Fibroblast of skin of abdomen (primary cell): ENCODE data around the gene PPP2R1B. TPM values are rescaled to one million over a fixed set of nuclear protein-coding genes. Genes with fewer than 3 reads are reported as not detected.
"Not testable (repeated sequence)": the region's sequence is repeated elsewhere in the genome, so short reads cannot be mapped to it uniquely, and the experiment has no call there.

Experiments
- DNase-seq: peaks from one replicate; pipeline ENCODE4 v3.0.0-alpha.2; 2013
- polyA plus RNA-seq, 2 experiments: library from polyadenylated mRNA; unstranded; fragments of 120-200 nt; gene quantifications; one replicate each; pipeline ENCODE4 v1.2.1, GENCODE V29; 2013; ENCODE audit not compliant: insufficient read length in 2 of 2

PPP2R1B gene
- 16.7 TPM for polyA plus RNA-seq (2013, experiment 1 of 2; ENCODE audit: insufficient read length)
- 17.0 TPM for polyA plus RNA-seq (2013, experiment 2 of 2; ENCODE audit: insufficient read length)

- peak; percentile 64 for DNase-seq
Measured at GRCh38 chr11:111765984-111766833, at the start of gene PPP2R1B. PPP2R1B (minus strand) TSS chr11:111766389; CDS start chr11:111766361, 28 bp downstream.

GRCh38 chr11:111815489-111815888 is 49.3 kb upstream of the PPP2R1B start:
- no peak for DNase-seq

GRCh38 chr11:111814557-111815320 is 48.5 kb upstream of the PPP2R1B start:
- DNase-seq: peak; percentile 77

- DNase-seq: no peak
Measured at GRCh38 chr11:111814106-111814505, 47.9 kb upstream of the PPP2R1B start.

- DNase-seq: no peak
Measured at GRCh38 chr11:111812211-111812610, 46.0 kb upstream of the PPP2R1B start.

GRCh38 chr11:111811445-111811844 is 45.3 kb upstream of the PPP2R1B start:
- no peak for DNase-seq

- DNase-seq: no peak
Measured at GRCh38 chr11:111808834-111809233, 42.6 kb upstream of the PPP2R1B start.

- DNase-seq: no peak
Measured at GRCh38 chr11:111808063-111808588, 41.9 kb upstream of the PPP2R1B start.

GRCh38 chr11:111807076-111807475 is 40.9 kb upstream of the PPP2R1B start:
- no peak for DNase-seq

GRCh38 chr11:111801135-111801534 is 34.9 kb upstream of the PPP2R1B start:
- DNase-seq: no peak

GRCh38 chr11:111798279-111798678 is 32.1 kb upstream of the PPP2R1B start:
- no peak for DNase-seq

- DNase-seq: peak; percentile 27
Measured at GRCh38 chr11:111797145-111797581, 31.0 kb upstream of the PPP2R1B start.

- no peak for DNase-seq
Measured at GRCh38 chr11:111796696-111797095, 30.5 kb upstream of the PPP2R1B start.

- DNase-seq: peak; percentile 60
Measured at GRCh38 chr11:111795334-111795985, 29.3 kb upstream of the PPP2R1B start.

- DNase-seq: peak; percentile 36
Measured at GRCh38 chr11:111793863-111794262, 27.7 kb upstream of the PPP2R1B start.

GRCh38 chr11:111792955-111793500 is 26.8 kb upstream of the PPP2R1B start:
- no peak for DNase-seq

GRCh38 chr11:111792314-111792713 is 26.1 kb upstream of the PPP2R1B start:
- DNase-seq: no peak

GRCh38 chr11:111788464-111788863 is 22.3 kb upstream of the PPP2R1B start:
- DNase-seq: no peak

- no peak for DNase-seq
Measured at GRCh38 chr11:111788051-111788450, 21.9 kb upstream of the PPP2R1B start.

GRCh38 chr11:111785886-111786412 is 19.8 kb upstream of the PPP2R1B start:
- DNase-seq: no peak

- DNase-seq: no peak
Measured at GRCh38 chr11:111785076-111785475, 18.9 kb upstream of the PPP2R1B start.

GRCh38 chr11:111784311-111784710 is 18.1 kb upstream of the PPP2R1B start:
- DNase-seq: not testable (repeated sequence)
